AG04449 (cell line): ENCODE data around the gene SLX4IP.

Experiments
- CTCF ChIA-PET: fragments of 350-600 bp; formaldehyde crosslinking; extraction: SDS; loops from one replicate; lab custom pipeline; 2021; ENCODE audit warnings: antibody characterized with exemption; lab: Yijun Ruan, JAX
- POLR2A ChIA-PET: fragments of 400-600, 350-600 bp; formaldehyde crosslinking; extraction: SDS; loops from one replicate; lab custom pipeline; 2020; ENCODE audit warnings: antibody characterized with exemption, inconsistent platforms; lab: Yijun Ruan, JAX
- DNase-seq: peaks from one replicate; pipeline ENCODE4 v3.0.0-alpha.2; 2010; ENCODE audit warnings: low read depth, low spot score
- H3K4me3 ChIP-seq: 2 replicates; pipeline ENCODE4 v1.5.1; 2011; ENCODE audit warnings: low read depth, mild to moderate bottlenecking, control low read depth, low read length
- CTCF ChIP-seq: IDR thresholded peaks from one replicate; pipeline ENCODE4 v1.5.1; 2011; ENCODE audit warnings: mild to moderate bottlenecking, moderate library complexity, low read length, control low read depth, inconsistent platforms; ENCODE audit not compliant: insufficient read depth; ENCODE audit errors: missing control alignments

Gene SLX4IP

GRCh38 chr20:10536531-10536930, 101.4 kb downstream of the SLX4IP start:
- H3K4me3 ChIP-seq, result no peak overlapping the region
- POLR2A ChIA-PET, result no interaction called here
- CTCF ChIA-PET, result interaction anchor here (0.7 to 1.5 kb wide), 14 partner anchors 9 to 1008 kb away, joined by 3 to 4 read pairs (median 3); no protein-coding TSS in a partner anchor
- no peak for DNase-seq
- peak; percentile 37 for TF ChIP-seq CTCF

- no peak for TF ChIP-seq CTCF
- DNase-seq, result no peak
- ChIA-PET POLR2A (no interaction called here), CTCF (no interaction called here)
- H3K4me3 ChIP-seq, result no peak overlapping the region
Measured at GRCh38 chr20:10537850-10538480, 102.9 kb downstream of the SLX4IP start.

- TF ChIP-seq CTCF, result no peak
- ChIA-PET CTCF (interaction anchor here (1.0 kb wide), 1 partner anchor 68 kb away, joined by 3 read pairs; no protein-coding TSS in a partner anchor), POLR2A (no interaction called here)
- no peak overlapping the region for H3K4me3 ChIP-seq
- DNase-seq, result no peak
Measured at GRCh38 chr20:10538768-10539167, 103.7 kb downstream of the SLX4IP start.

DNA sequence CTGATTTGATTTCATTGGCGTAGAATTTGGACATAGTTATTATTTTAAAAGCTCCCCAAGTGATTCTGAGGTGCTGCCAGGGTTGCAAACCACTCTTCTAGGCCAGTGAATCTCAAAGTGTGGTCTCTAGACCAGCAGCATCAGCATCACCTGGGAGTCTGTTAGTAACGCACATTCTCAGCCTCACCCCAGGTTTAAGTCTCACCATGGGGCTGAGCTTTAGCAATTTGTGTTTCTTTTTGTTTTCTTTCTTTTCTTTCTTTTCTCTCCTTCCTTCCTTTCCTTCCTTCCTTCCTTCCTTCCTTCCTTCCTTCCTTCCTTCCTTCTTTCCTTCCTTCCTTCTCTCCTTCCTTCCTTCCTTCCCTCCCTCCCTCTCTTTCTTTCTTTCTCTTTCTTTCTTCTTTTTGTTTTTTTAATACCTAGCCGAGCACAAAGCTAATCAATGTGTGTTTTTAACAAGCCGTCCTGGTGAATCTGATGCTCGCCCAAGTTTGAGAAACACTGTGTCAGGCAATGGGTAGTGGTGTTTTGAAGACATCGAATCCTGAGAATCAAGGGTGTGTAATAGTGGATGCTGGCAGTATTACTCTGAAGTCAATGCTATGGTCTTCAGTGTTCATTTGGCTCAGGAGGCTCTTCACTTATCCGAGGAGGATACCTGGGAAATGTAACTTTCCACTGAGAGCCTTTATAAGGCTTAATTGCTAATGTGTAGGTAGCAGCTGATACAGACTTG, 104.9 kb downstream of the SLX4IP start:
- ChIA-PET CTCF (interaction anchor here (1.0 to 1.5 kb wide), 2 partner anchors 13 to 70 kb away, joined by 3 to 4 read pairs; no protein-coding TSS in a partner anchor), POLR2A (no interaction called here)
- no peak overlapping the region for H3K4me3 ChIP-seq
- DNase-seq, result no peak
- TF ChIP-seq CTCF, result no peak

DNA sequence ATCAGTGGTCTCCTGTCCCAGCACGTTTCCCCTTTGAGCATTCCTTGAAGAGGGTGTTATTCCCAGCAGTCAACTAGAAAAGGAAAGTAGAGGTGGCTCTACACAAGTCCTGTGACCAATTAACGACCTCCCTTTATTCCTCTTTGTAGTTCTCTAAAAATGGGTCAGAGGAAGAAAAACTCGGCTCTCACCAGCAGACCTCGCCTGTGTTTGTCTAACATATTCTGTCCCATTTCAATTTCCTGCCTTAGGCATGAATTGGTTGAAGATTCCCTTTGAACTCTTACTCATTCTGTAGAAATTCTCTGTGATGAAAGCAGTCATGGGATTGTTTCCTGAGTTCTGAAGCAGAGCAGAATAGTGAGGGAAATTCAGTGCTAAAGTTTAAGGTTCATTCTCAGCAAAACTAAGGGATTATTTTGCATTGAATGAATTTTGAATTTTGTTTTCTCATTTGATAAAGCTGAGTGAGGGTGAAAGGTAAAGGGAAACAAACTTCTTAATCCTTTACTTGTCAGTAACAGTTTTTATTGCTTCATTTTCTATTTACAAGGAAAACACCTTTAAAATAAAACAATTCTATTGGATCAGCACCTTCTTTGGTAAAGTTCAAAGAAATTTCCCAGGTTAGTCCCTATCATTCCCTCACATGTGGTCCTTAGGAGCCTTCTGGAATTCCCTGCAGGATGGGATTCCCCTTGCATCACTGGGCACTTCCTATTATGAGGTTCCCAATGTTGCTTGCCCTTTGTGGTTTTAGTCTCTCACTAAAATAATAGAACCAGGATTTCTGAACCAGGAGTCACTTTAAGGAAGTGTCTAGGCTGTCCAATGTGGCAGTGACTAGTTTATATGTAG, 105.8 kb downstream of the SLX4IP start:
- no peak overlapping the region for H3K4me3 ChIP-seq
- DNase-seq, result peak; percentile 73
- POLR2A ChIA-PET, result no interaction called here
- no peak for TF ChIP-seq CTCF
- CTCF ChIA-PET, result interaction anchor here (1.5 kb wide), 1 partner anchor 12 kb away, joined by 4 read pairs; no protein-coding TSS in a partner anchor
